B cell (primary cell): ENCODE data around the gene GNB3. TPM values are rescaled to one million over a fixed set of nuclear protein-coding genes. Genes with fewer than 3 reads are reported as not detected.

Source experiments
- ATAC-seq: fragments of 200-7000 bp; cut with Tn5 transposase; one replicate; pipeline ENCODE4 v1.10.0; 2021; ENCODE audit warnings: low read depth, mild to moderate bottlenecking, moderate number of reproducible peaks, moderate library complexity
- CTCF ChIA-PET: fragments of 350-600 bp; sonication (Branson Sonifier 250); formaldehyde crosslinking; loops from one replicate; lab custom pipeline; 2021; ENCODE audit warnings: antibody characterized with exemption, inconsistent platforms; lab: Charles Lee
- POLR2A ChIA-PET: fragments of 350-600 bp; sonication (Branson Sonifier 250); formaldehyde crosslinking; loops from one replicate; lab custom pipeline; 2021; ENCODE audit warnings: antibody characterized with exemption; lab: Charles Lee
- DNase-seq: peaks from one replicate; pipeline ENCODE4 v3.0.0; 2013
- H2AFZ ChIP-seq: 2 replicates; pipeline ENCODE4 v1.6.1; 2012; ENCODE audit warnings: mild to moderate bottlenecking, low read depth, low read length; ENCODE audit not compliant: insufficient read depth, poor library complexity, severe bottlenecking
- H3K27ac ChIP-seq, 2 donors: 1 replicate in 1 of 2; 2 replicates in 1 of 2; pipeline ENCODE4 v1.5.1; 2012 to 2013; ENCODE audit warnings: low read length in 2 of 2, mild to moderate bottlenecking in 2 of 2, moderate library complexity in 1 of 2
- H3K27me3 ChIP-seq, 4 experiments: fragments of 200-600 bp in 1 of 4; sonication (generic) in 1 of 4; replicated peaks in 1 of 4; 1 replicate in 2 of 4; 2 replicates in 2 of 4; pipeline versions ENCODE4 v1.6.1 to v1.7.0; 2013 to 2016; ENCODE audit warnings: low read length in 3 of 4, mild to moderate bottlenecking in 2 of 4, mixed read lengths in 1 of 4, moderate library complexity in 1 of 4; ENCODE audit not compliant: insufficient read depth in 4 of 4, control insufficient read depth in 3 of 4; ENCODE audit errors: control extremely low read depth in 1 of 4
- H3K36me3 ChIP-seq, 2 experiments: replicated peaks in 1 of 2; 1 replicate in 1 of 2; 2 replicates in 1 of 2; pipeline versions ENCODE4 v1.6.1 to v1.7.1; 2013; ENCODE audit warnings: low read length in 1 of 2; ENCODE audit not compliant: insufficient read depth in 2 of 2, control insufficient read depth in 1 of 2; ENCODE audit errors: control extremely low read depth in 1 of 2, extremely low read depth in 1 of 2
- H3K4me1 ChIP-seq, 2 donors: fragments of 200-600 bp in 1 of 2; sonication (generic) in 1 of 2; 1 replicate in 1 of 2; 2 replicates in 1 of 2; pipeline versions ENCODE4 v1.5.1 to v1.6.1; 2013 to 2017; ENCODE audit warnings: low read length in 2 of 2; ENCODE audit not compliant: control insufficient read depth in 2 of 2, insufficient read depth in 2 of 2
- H3K4me2 ChIP-seq: replicated peaks from 2 replicates; pipeline ENCODE3; 2012; ENCODE audit warnings: mild to moderate bottlenecking, low read depth, low read length; ENCODE audit not compliant: poor library complexity, severe bottlenecking
- H3K4me3 ChIP-seq, 5 experiments: fragments of 200-600 bp in 1 of 5; sonication (generic) in 1 of 5; 1 replicate in 3 of 5; 2 replicates in 2 of 5; pipeline versions ENCODE4 v1.5.1 to v1.7.0; 2011 to 2016; ENCODE audit warnings: low read length in 4 of 5, mild to moderate bottlenecking in 4 of 5, low read depth in 2 of 5, control low read depth in 1 of 5, moderate library complexity in 1 of 5; ENCODE audit not compliant: insufficient read depth in 1 of 5; ENCODE audit errors: control extremely low read depth in 1 of 5, extremely low read depth in 1 of 5
- H3K79me2 ChIP-seq: fragments of 200-600 bp; sonication (generic); one replicate; pipeline ENCODE4 v1.6.0; 2016; ENCODE audit warnings: low read length; ENCODE audit not compliant: control insufficient read depth, insufficient read depth
- H3K9ac ChIP-seq: fragments of 200-600 bp; sonication (generic); 2 replicates; pipeline ENCODE4 v1.6.1; 2017; ENCODE audit warnings: mild to moderate bottlenecking, low read length, moderate library complexity
- H3K9me3 ChIP-seq, 3 donors: one replicate each; pipeline versions ENCODE4 v1.6.1 to v1.7.1; 2013; ENCODE audit warnings: low read length in 2 of 3; ENCODE audit not compliant: control insufficient read depth in 2 of 3, insufficient read depth in 1 of 3; ENCODE audit errors: control extremely low read depth in 1 of 3
- H4K20me1 ChIP-seq: 2 replicates; pipeline ENCODE4 v1.6.0; 2012; ENCODE audit warnings: mild to moderate bottlenecking, low read length; ENCODE audit not compliant: insufficient read depth, control insufficient read depth, poor library complexity, severe bottlenecking
- H3K27ac Mint-ChIP-seq: one replicate; pipeline ENCODE4 v1.8.0; 2021; ENCODE audit warnings: mixed read lengths
- H3K27me3 Mint-ChIP-seq: one replicate; pipeline ENCODE4 v1.8.0; 2021; ENCODE audit warnings: mixed read lengths
- H3K4me1 Mint-ChIP-seq: one replicate; pipeline ENCODE4 v1.8.0; 2021; ENCODE audit warnings: mixed read lengths
- H3K4me3 Mint-ChIP-seq: one replicate; pipeline ENCODE4 v1.8.0; 2021; ENCODE audit warnings: mixed read lengths
- H3K9me3 Mint-ChIP-seq: one replicate; pipeline ENCODE4 v1.8.0; 2022; ENCODE audit warnings: mixed read lengths; ENCODE audit not compliant: insufficient read depth
- CTCF ChIP-seq: fragments of 200-600 bp; IDR thresholded peaks from one replicate; pipeline ENCODE4 v1.8.0; 2022; ENCODE audit warnings: antibody characterized with exemption, mild to moderate bottlenecking
- EZH2 ChIP-seq: IDR thresholded peaks from 2 replicates; pipeline ENCODE4 v1.6.1; 2012; ENCODE audit warnings: borderline replicate concordance, low read depth, mild to moderate bottlenecking, moderate library complexity, low read length; ENCODE audit not compliant: insufficient read depth, poor library complexity, severe bottlenecking
- WGBS: methylation state at CpG from one replicate; pipeline ENCODE4 v1.1.5; 2013; ENCODE audit warnings: missing lambda C conversion rate; ENCODE audit not compliant: insufficient coverage; 5-methylcytosine and 5-hydroxymethylcytosine counted together
- intact Hi-C: fragments of 100-400 bp; cut with micrococcal nuclease; formaldehyde crosslinking; loops from one replicate; pipeline ENCODE4 v1.10.0; 2022
- polyA plus RNA-seq: library from polyadenylated mRNA; depleted of rRNA; stranded (reverse); fragments of >200 nt; gene quantifications from 2 replicates; pipeline ENCODE4 v1.2.3, GENCODE V29; 2012
- total RNA-seq, 2 donors: library from RNA; stranded (reverse); fragments of 120-200 nt in 1 of 2; gene quantifications; 1 replicate in 1 of 2; 2 replicates in 1 of 2; pipeline versions ENCODE4 v1.2.3 to v1.2.4, GENCODE V29; 2013 to 2022

Gene GNB3
- total and polyA plus RNA-seq, 2 donors (not counting 1 experiment from before 2014, with no cell fraction given), result 0.27 to 0.49 TPM

- Mint-ChIP-seq H3K4me1 (peaks cover 8% of the 10 kb centered on the region), H3K9me3 (no peaks in the 10 kb centered on the region), H3K4me3 (no peak overlapping the region), H3K27ac (no peak overlapping the region), H3K27me3 (no peaks in the 10 kb centered on the region)
- ChIA-PET POLR2A (no interaction called here), CTCF (interaction anchor here (0.9 kb wide), 1 partner anchor 11 kb away, joined by 3 read pairs; no protein-coding TSS in a partner anchor)
- Histone ChIP-seq H3K9me3 (no peaks in the 10 kb centered on the region), H3K9ac (no peak overlapping the region), H2AFZ (no peak overlapping the region), H3K4me2 (no peak overlapping the region), H3K27me3 (peaks cover 0 to 2% (median 0%) of the 10 kb centered on the region in 4 experiments), H3K79me2 (no peaks in the 10 kb centered on the region), H4K20me1 (no peaks in the 10 kb centered on the region), H3K4me1 (peaks cover 0 to 2% of the 10 kb centered on the region in 2 donors), H3K4me3 (no peak overlapping the region), H3K27ac (no peak overlapping the region), H3K36me3 (no peaks in the 10 kb centered on the region)
- DNase-seq (no peak), ATAC-seq (no peak)
- 95% methylated on average over 17 of the region's 17 CpGs for WGBS
- TF ChIP-seq CTCF (no peak), EZH2 (no peak)
- intact Hi-C loops, result no loop called here
Observed at GRCh38 chr12:6845395-6845794, 4.7 kb downstream of the GNB3 start.

GRCh38 chr12:6846316-6846869 is 5.7 kb downstream of the GNB3 start:
- peaks cover 11% of the 10 kb centered on the region for H3K4me1 Mint-ChIP-seq
- H3K9ac ChIP-seq, result no peak overlapping the region
- H3K27me3 Mint-ChIP-seq, result no peaks in the 10 kb centered on the region
- TF ChIP-seq EZH2, result no peak
- TF ChIP-seq CTCF, result no peak
- CTCF ChIA-PET, result interaction anchor here (1.0 kb wide), 1 partner anchor 23 kb away, joined by 3 read pairs; no protein-coding TSS in a partner anchor
- no peaks in the 10 kb centered on the region for H3K36me3 ChIP-seq
- H3K4me2 ChIP-seq, result no peak overlapping the region
- DNase-seq, result no peak
- H3K4me1 ChIP-seq, result peaks cover 0 to 10% of the 10 kb centered on the region in 2 donors
- H4K20me1 ChIP-seq, result no peaks in the 10 kb centered on the region
- POLR2A ChIA-PET, result no interaction called here
- peaks cover 5% of the 10 kb centered on the region for H3K79me2 ChIP-seq
- H3K4me3 Mint-ChIP-seq, result no peak overlapping the region
- H2AFZ ChIP-seq, result no peak overlapping the region
- WGBS, result 89% methylated on average over 6 of the region's 7 CpGs
- intact Hi-C loops, result no loop called here
- H3K27me3 ChIP-seq, result peaks cover 0 to 2% (median 0%) of the 10 kb centered on the region in 4 experiments
- H3K27ac Mint-ChIP-seq, result no peak overlapping the region
- no peaks in the 10 kb centered on the region for H3K9me3 Mint-ChIP-seq
- H3K9me3 ChIP-seq, result no peaks in the 10 kb centered on the region
- ATAC-seq, result no peak
- no peak overlapping the region for H3K4me3 ChIP-seq
- H3K27ac ChIP-seq, result no peak overlapping the region
